Activated CD4-positive, alpha-beta T cell treated with anti-CD3 and anti-CD28 coated beads, Interleukin-2, amount 50 U/mL, for 24 hours (primary cell): ENCODE measurements around the gene LGALS8.

Experiments
- DNase-seq, 2 donors: peaks; one replicate each; pipeline ENCODE4 v3.0.0-alpha.2; 2020; ENCODE audit warnings: low read depth in 1 of 2, low spot score in 1 of 2

LGALS8 gene

GRCh38 chr1:236581528-236581927 is 57.7 kb downstream of the LGALS8 start:
- DNase-seq: no peak

- no peak for DNase-seq
Measured at GRCh38 chr1:236589531-236589930, 65.7 kb downstream of the LGALS8 start.

- DNase-seq: no peak
Measured at GRCh38 chr1:236590553-236591150, 66.9 kb downstream of the LGALS8 start.

GRCh38 chr1:236602171-236602570 is 78.4 kb downstream of the LGALS8 start:
- no peak for DNase-seq
